WTC11 (cell line): ENCODE results near the gene PRKN. TPM values are rescaled to one million over a fixed set of nuclear protein-coding genes. Genes with fewer than 3 reads are reported as not detected.

Experiments
- ATAC-seq: fragments of 200-7000 bp; cut with Tn5 transposase; 2 replicates; pipeline ENCODE4 v1.10.0; 2021; ENCODE audit warnings: mild to moderate bottlenecking, moderate library complexity
- CTCF ChIA-PET: fragments of 300-600 bp; sonication (Branson Sonifier 250); formaldehyde crosslinking; loops from one replicate; lab custom pipeline; 2021; ENCODE audit warnings: antibody characterized with exemption; lab: Charles Lee
- POLR2A ChIA-PET: fragments of 350-600 bp; sonication (Branson Sonifier 250); formaldehyde crosslinking; loops from one replicate; lab custom pipeline; 2021; ENCODE audit warnings: antibody characterized with exemption; lab: Charles Lee
- DNase-seq: peaks from one replicate; pipeline ENCODE4 v3.0.0; 2021; ENCODE audit warnings: low spot score
- H3K27ac Mint-ChIP-seq: 2 replicates; pipeline ENCODE4 v1.8.0; 2021; ENCODE audit warnings: mixed read lengths
- H3K27me3 Mint-ChIP-seq: 2 replicates; pipeline ENCODE4 v1.8.0; 2021; ENCODE audit warnings: low read depth, mild to moderate bottlenecking, moderate library complexity, mixed read lengths
- H3K36me3 Mint-ChIP-seq: 2 replicates; pipeline ENCODE4 v1.8.0; 2021; ENCODE audit warnings: mixed read lengths
- H3K4me1 Mint-ChIP-seq: 2 replicates; pipeline ENCODE4 v1.8.0; 2022; ENCODE audit warnings: mixed read lengths
- H3K4me3 Mint-ChIP-seq: 2 replicates; pipeline ENCODE4 v1.8.0; 2021; ENCODE audit warnings: mild to moderate bottlenecking, moderate library complexity, mixed read lengths
- H3K9me3 Mint-ChIP-seq: 2 replicates; pipeline ENCODE4 v1.8.0; 2021; ENCODE audit warnings: mixed read lengths
- CTCF ChIP-seq: fragments of 200-600 bp; IDR thresholded peaks from 2 replicates; pipeline ENCODE4 v1.8.0; 2022; ENCODE audit warnings: antibody characterized with exemption
- EMX1 ChIP-seq: fragments of 250-450 bp; sonication (Bioruptor Pico); IDR thresholded peaks from 2 replicates; pipeline ENCODE4 v1.8.0; 2021; ENCODE audit warnings: mild to moderate bottlenecking
- FOXJ3 ChIP-seq: sonication (generic); formaldehyde crosslinking; IDR thresholded peaks from 2 replicates; pipeline ENCODE4 v1.9.0; 2021; ENCODE audit warnings: missing genetic modification reagents, mild to moderate bottlenecking, borderline replicate concordance
- FOXP1 ChIP-seq: sonication (generic); formaldehyde crosslinking; IDR thresholded peaks from 2 replicates; pipeline ENCODE4 v1.8.0; 2022; ENCODE audit warnings: missing genetic modification reagents, mild to moderate bottlenecking, moderate library complexity, borderline replicate concordance
- GABPB1 ChIP-seq: sonication (generic); formaldehyde crosslinking; IDR thresholded peaks from 2 replicates; pipeline ENCODE4 v1.8.1; 2023; ENCODE audit warnings: mild to moderate bottlenecking, missing genetic modification reagents
- JUN ChIP-seq: sonication (generic); formaldehyde crosslinking; IDR thresholded peaks from 2 replicates; pipeline ENCODE4 v1.8.0; 2023; ENCODE audit warnings: mild to moderate bottlenecking, missing genetic modification reagents
- MYBL2 ChIP-seq: sonication (generic); formaldehyde crosslinking; IDR thresholded peaks from 2 replicates; pipeline ENCODE4 v1.8.1; 2023; ENCODE audit warnings: mild to moderate bottlenecking, moderate library complexity, missing genetic modification reagents
- NFYB ChIP-seq: sonication (generic); formaldehyde crosslinking; conservative IDR thresholded peaks from 2 replicates; pipeline ENCODE4 v1.8.0; 2022; ENCODE audit warnings: low read depth, missing genetic modification reagents
- NR2C2 ChIP-seq: sonication (generic); formaldehyde crosslinking; IDR thresholded peaks from 2 replicates; pipeline ENCODE4 v1.8.0; 2022; ENCODE audit warnings: mild to moderate bottlenecking, missing genetic modification reagents
- OVOL2 ChIP-seq: fragments of 250-450 bp; sonication (Bioruptor Pico); IDR thresholded peaks from 2 replicates; pipeline ENCODE4 v1.9.0; 2021; ENCODE audit warnings: mild to moderate bottlenecking, borderline replicate concordance
- PREB ChIP-seq: sonication (generic); formaldehyde crosslinking; IDR thresholded peaks from 2 replicates; pipeline ENCODE4 v1.8.1; 2022; ENCODE audit warnings: mild to moderate bottlenecking, missing genetic modification reagents, moderate library complexity, borderline replicate concordance
- RORB ChIP-seq: fragments of 250-450 bp; sonication (Bioruptor Pico); IDR thresholded peaks from 2 replicates; pipeline ENCODE4 v1.9.0; 2021; ENCODE audit warnings: mild to moderate bottlenecking
- SP1 ChIP-seq: sonication (generic); formaldehyde crosslinking; conservative IDR thresholded peaks from 2 replicates; pipeline ENCODE4 v1.8.1; 2022; ENCODE audit warnings: missing genetic modification reagents
- STAT6 ChIP-seq: sonication (generic); formaldehyde crosslinking; conservative IDR thresholded peaks from 2 replicates; pipeline ENCODE4 v1.8.1; 2023; ENCODE audit warnings: mild to moderate bottlenecking, low read depth, missing genetic modification reagents, moderate library complexity
- TEAD4 ChIP-seq: sonication (generic); formaldehyde crosslinking; IDR thresholded peaks from 2 replicates; pipeline ENCODE4 v1.8.0; 2022; ENCODE audit warnings: mild to moderate bottlenecking, missing genetic modification reagents
- USF2 ChIP-seq: sonication (generic); formaldehyde crosslinking; IDR thresholded peaks from 2 replicates; pipeline ENCODE4 v1.8.1; 2023; ENCODE audit warnings: mild to moderate bottlenecking, missing genetic modification reagents, moderate library complexity
- ZMAT4 ChIP-seq: fragments of 250-450 bp; sonication (Bioruptor Pico); IDR thresholded peaks from 2 replicates; pipeline ENCODE4 v1.9.0; 2021; ENCODE audit warnings: mild to moderate bottlenecking
- ZNF423 ChIP-seq: fragments of 250-450 bp; sonication (Bioruptor Pico); IDR thresholded peaks from 2 replicates; pipeline ENCODE4 v2.1.2; 2022; ENCODE audit warnings: mild to moderate bottlenecking, moderate library complexity
- total RNA-seq: library from RNA; stranded (reverse); gene quantifications from 3 replicates; pipeline ENCODE4 v1.2.3, GENCODE V29; 2021
- TF ChIP-seq, protein P1 (sequence below): sonication (generic); formaldehyde crosslinking; IDR thresholded peaks from 2 replicates; pipeline ENCODE4 v1.8.0; 2023; ENCODE audit warnings: missing genetic modification reagents
- TF ChIP-seq, protein P2 (sequence below): sonication (generic); formaldehyde crosslinking; IDR thresholded peaks from 2 replicates; pipeline ENCODE4 v1.8.1; 2022; ENCODE audit warnings: missing genetic modification reagents, borderline replicate concordance

Gene PRKN
- total RNA-seq, 1 experiment from 2014 or later: 0.59 TPM

- no peak overlapping the region for H3K27ac Mint-ChIP-seq
- H3K27me3 Mint-ChIP-seq: no peaks in the 10 kb centered on the region
- H3K9me3 Mint-ChIP-seq: peaks cover 1% of the 10 kb centered on the region
- no peak for ATAC-seq
- CTCF ChIA-PET: interaction anchor here (1.2 to 1.9 kb wide), 2 partner anchors 15 to 217 kb away, joined by 3 to 9 read pairs; no protein-coding TSS in a partner anchor
- no peaks in the 10 kb centered on the region for H3K4me1 Mint-ChIP-seq
- H3K4me3 Mint-ChIP-seq: no peak overlapping the region
- H3K36me3 Mint-ChIP-seq: peaks cover under 1% of the 10 kb centered on the region
- POLR2A ChIA-PET: interaction anchor here (0.8 kb wide), 1 partner anchor 95 kb away, joined by 3 read pairs; the partner anchor contains the start of gene AGPAT4
- no peak for DNase-seq
- TF ChIP-seq FOXP1 (CRISPR knock-in tag): no peak
- TF ChIP-seq, protein P1, sequence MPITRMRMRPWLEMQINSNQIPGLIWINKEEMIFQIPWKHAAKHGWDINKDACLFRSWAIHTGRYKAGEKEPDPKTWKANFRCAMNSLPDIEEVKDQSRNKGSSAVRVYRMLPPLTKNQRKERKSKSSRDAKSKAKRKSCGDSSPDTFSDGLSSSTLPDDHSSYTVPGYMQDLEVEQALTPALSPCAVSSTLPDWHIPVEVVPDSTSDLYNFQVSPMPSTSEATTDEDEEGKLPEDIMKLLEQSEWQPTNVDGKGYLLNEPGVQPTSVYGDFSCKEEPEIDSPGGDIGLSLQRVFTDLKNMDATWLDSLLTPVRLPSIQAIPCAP: no peak
- TF ChIP-seq GABPB1 (CRISPR knock-in tag): no peak
- TF ChIP-seq TEAD4 (CRISPR knock-in tag): no peak
Observed at GRCh38 chr6:161368514-161368913, 1359.1 kb downstream of the PRKN start.

- peaks cover 10% of the 10 kb centered on the region for H3K9me3 Mint-ChIP-seq
- POLR2A ChIA-PET: no interaction called here
- no peak for DNase-seq
- H3K36me3 Mint-ChIP-seq: peaks cover 7% of the 10 kb centered on the region
- H3K4me3 Mint-ChIP-seq: no peak overlapping the region
- no peaks in the 10 kb centered on the region for H3K4me1 Mint-ChIP-seq
- no peak for ATAC-seq
- CTCF ChIA-PET: no interaction called here
- TF ChIP-seq USF2 (CRISPR knock-in tag): no peak
- TF ChIP-seq OVOL2 (CRISPR knock-in tag): no peak
- TF ChIP-seq, protein P2, sequence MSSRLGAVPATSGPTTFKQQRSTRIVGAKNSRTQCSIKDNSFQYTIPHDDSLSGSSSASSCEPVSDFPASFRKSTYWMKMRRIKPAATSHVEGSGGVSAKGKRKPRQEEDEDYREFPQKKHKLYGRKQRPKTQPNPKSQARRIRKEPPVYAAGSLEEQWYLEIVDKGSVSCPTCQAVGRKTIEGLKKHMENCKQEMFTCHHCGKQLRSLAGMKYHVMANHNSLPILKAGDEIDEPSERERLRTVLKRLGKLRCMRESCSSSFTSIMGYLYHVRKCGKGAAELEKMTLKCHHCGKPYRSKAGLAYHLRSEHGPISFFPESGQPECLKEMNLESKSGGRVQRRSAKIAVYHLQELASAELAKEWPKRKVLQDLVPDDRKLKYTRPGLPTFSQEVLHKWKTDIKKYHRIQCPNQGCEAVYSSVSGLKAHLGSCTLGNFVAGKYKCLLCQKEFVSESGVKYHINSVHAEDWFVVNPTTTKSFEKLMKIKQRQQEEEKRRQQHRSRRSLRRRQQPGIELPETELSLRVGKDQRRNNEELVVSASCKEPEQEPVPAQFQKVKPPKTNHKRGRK (CRISPR knock-in tag): no peak
- no peaks in the 10 kb centered on the region for H3K27me3 Mint-ChIP-seq
- no peak overlapping the region for H3K27ac Mint-ChIP-seq
Observed at GRCh38 chr6:161367472-161367871, 1360.1 kb downstream of the PRKN start.

- H3K4me3 Mint-ChIP-seq: no peak overlapping the region
- peaks cover 9% of the 10 kb centered on the region for H3K36me3 Mint-ChIP-seq
- DNase-seq (no peak), ATAC-seq (no peak)
- ChIA-PET POLR2A (no interaction called here), CTCF (interaction anchor here (0.7 to 1.3 kb wide), 2 partner anchors 8 to 436 kb away, joined by 3 to 4 read pairs; no protein-coding TSS in a partner anchor)
- H3K9me3 Mint-ChIP-seq: peaks cover 12% of the 10 kb centered on the region
- no peak for TF ChIP-seq STAT6
- TF ChIP-seq MYBL2 (CRISPR knock-in tag): no peak
- no peaks in the 10 kb centered on the region for H3K4me1 Mint-ChIP-seq
- no peaks in the 10 kb centered on the region for H3K27me3 Mint-ChIP-seq
- H3K27ac Mint-ChIP-seq: no peak overlapping the region
Observed at GRCh38 chr6:161366301-161366923, 1361.2 kb downstream of the PRKN start.

DNA sequence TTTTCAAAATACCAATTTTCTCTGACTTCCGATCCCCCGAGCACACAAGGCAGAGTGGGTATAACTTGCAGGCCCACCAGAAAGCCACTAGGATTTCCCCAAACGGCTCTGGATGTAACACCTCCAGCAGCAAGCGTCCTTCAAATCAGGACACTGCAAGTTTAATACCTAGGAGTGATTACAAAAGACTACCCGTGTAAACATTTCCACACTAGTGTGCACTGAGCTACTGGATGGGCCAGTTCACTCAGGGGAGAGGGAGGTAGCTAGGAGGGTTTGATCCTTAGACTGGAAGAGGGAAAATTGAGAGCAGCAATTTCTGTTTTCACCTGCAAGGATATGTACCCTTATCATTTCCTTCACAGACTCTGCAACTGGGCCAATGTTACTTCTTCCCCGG lies 1361.9 kb downstream of the PRKN start:
- DNase-seq (no peak), ATAC-seq (no peak)
- H3K4me1 Mint-ChIP-seq: no peaks in the 10 kb centered on the region
- H3K4me3 Mint-ChIP-seq: no peak overlapping the region
- H3K36me3 Mint-ChIP-seq: peaks cover 9% of the 10 kb centered on the region
- H3K27ac Mint-ChIP-seq: no peak overlapping the region
- H3K9me3 Mint-ChIP-seq: peaks cover 12% of the 10 kb centered on the region
- ChIA-PET POLR2A (no interaction called here), CTCF (interaction anchor here (0.7 to 1.3 kb wide), 2 partner anchors 8 to 435 kb away, joined by 3 to 4 read pairs; no protein-coding TSS in a partner anchor)
- no peaks in the 10 kb centered on the region for H3K27me3 Mint-ChIP-seq
- no peak for TF ChIP-seq NR2C2 (CRISPR knock-in tag)
- no peak for TF ChIP-seq SP1 (CRISPR knock-in tag)
- no peak for TF ChIP-seq PREB (CRISPR knock-in tag)
- TF ChIP-seq NFYB (CRISPR knock-in tag): no peak
- no peak for TF ChIP-seq ZNF423
- no peak for TF ChIP-seq EMX1 (CRISPR knock-in tag)
- TF ChIP-seq FOXJ3 (CRISPR knock-in tag): no peak
- no peak for TF ChIP-seq RORB (CRISPR knock-in tag)
- TF ChIP-seq ZMAT4 (CRISPR knock-in tag): no peak
- TF ChIP-seq CTCF: no peak
- TF ChIP-seq JUN (CRISPR knock-in tag): no peak
- TF ChIP-seq GABPB1 (CRISPR knock-in tag): no peak
